Measurements from ENCODE around the gene DUSP5. TPM values are rescaled to one million over a fixed set of nuclear protein-coding genes. Genes with fewer than 3 reads are reported as not detected.

DUSP5 gene
- total RNA-seq, 1 donor from 2014 or later: 18.0 TPM

- peak; percentile 79 for DNase-seq
These were observed 3.6 kb downstream of the DUSP5 start for GRCh38 chr10:110501142-110501937.

- no peak for DNase-seq
These were observed 4.6 kb downstream of the DUSP5 start for GRCh38 chr10:110502072-110502845.

- peak; percentile 38 for DNase-seq
These were observed 5.2 kb downstream of the DUSP5 start for GRCh38 chr10:110502851-110503301.

- no peak for DNase-seq
These were observed 5.9 kb downstream of the DUSP5 start for GRCh38 chr10:110503528-110504110.

GRCh38 chr10:110504111-110504735 is 6.5 kb downstream of the DUSP5 start:
- peak; percentile 31 for DNase-seq

DNA sequence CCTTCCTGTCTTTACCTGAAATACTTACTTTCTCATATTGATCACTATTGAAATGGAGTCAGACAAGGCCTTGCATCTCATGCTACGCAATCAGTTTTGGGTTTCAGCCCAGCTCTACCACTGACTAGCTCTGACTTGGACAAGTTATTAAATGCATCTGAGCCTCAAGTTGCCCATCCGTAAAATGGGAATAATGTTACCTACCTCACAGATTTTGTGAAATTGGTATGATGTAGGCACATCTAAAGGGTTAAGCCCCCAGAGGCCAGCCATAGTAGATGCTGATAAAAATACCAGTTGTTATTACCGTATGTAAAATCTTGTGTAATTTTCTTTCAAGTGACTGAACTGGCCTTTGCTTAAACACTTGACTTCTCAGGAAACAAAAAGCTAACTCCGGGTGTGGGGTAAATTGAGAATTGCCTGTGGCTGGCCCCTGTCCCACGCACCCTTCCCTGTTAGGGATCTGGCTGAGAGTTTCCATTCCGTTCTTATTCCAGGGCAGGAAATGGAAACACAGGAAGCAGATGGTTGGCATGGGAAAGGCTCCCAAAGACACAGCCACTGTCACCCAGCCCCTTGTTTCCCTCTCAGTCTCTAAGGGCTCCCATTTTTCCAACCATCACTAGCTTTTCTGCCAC is 7.5 kb downstream of the DUSP5 start:
- no peak for DNase-seq

- DNase-seq: no peak
These were observed 8.7 kb downstream of the DUSP5 start for GRCh38 chr10:110506448-110506847.

- no peak for DNase-seq
These were observed 9.6 kb downstream of the DUSP5 start for GRCh38 chr10:110507346-110507745.

GRCh38 chr10:110508159-110508788 is 10.6 kb downstream of the DUSP5 start:
- DNase-seq: no peak

DNA sequence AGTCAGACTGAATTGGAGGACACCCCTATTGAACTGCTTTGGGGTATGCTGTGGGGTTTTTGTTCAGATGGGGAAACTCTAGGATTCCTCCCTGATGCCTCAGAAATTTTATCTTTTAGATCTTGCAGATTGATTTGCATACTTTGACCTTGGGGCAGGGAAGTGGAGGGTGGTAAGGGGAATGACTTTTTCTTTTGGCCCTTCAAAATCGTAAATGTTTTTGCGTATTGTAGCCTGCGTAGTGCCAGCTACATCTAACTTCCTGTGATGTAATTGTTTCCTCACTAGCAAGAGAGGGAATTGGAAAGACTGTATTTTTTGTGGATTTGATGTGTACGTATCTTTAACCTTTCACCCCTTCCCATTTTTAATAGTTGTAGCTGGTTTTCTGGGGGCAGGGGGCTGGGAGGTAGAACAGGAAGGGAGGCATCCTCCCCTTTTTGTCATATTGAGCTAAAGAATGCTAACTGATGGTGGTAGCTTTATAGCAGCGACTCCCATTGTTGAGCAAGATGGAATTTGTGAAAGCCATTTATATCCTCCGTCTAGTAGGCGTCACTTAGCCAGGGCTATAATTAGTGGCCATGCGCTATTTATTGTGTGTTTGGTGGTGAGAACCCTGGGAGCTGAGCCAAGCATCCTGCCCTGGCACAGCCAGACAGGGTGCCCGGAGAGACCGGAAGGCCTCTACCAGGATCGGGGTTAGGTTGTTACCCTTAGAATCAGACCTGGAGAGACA is 11.3 kb downstream of the DUSP5 start:
- DNase-seq: no peak

DNA sequence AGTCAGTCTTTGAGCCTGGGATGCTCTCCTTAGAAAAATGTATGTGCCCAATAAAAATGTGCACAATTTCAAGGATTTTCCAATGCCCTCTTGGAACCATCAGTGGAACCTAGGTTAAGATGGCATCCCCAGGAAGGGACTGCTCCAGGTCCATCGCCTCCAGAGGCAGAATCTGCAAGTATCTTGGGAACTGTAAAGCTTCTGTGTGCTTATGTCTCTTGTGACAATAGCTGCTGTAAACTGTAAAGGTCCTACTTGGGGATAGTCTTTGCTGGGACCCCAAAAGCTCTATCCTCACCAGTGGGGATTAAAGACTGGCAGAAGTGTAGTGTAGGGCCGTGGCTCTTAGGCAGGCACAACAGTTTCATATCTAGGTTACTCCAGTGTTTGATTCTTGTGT is 11.9 kb downstream of the DUSP5 start:
- no peak for DNase-seq

- no peak for DNase-seq
These were observed 12.4 kb downstream of the DUSP5 start for GRCh38 chr10:110510086-110510485.

DNA sequence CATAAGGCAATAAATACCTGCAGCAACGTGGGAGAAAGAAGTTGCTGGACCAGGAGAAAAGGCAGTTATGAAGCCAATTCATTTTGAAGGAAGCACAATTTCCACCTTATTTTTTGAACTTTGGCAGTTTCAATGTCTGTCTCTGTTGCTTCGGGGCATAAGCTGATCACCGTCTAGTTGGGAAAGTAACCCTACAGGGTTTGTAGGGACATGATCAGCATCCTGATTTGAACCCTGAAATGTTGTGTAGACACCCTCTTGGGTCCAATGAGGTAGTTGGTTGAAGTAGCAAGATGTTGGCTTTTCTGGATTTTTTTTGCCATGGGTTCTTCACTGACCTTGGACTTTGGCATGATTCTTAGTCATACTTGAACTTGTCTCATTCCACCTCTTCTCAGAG is 13.0 kb downstream of the DUSP5 start:
- DNase-seq: no peak

DNA sequence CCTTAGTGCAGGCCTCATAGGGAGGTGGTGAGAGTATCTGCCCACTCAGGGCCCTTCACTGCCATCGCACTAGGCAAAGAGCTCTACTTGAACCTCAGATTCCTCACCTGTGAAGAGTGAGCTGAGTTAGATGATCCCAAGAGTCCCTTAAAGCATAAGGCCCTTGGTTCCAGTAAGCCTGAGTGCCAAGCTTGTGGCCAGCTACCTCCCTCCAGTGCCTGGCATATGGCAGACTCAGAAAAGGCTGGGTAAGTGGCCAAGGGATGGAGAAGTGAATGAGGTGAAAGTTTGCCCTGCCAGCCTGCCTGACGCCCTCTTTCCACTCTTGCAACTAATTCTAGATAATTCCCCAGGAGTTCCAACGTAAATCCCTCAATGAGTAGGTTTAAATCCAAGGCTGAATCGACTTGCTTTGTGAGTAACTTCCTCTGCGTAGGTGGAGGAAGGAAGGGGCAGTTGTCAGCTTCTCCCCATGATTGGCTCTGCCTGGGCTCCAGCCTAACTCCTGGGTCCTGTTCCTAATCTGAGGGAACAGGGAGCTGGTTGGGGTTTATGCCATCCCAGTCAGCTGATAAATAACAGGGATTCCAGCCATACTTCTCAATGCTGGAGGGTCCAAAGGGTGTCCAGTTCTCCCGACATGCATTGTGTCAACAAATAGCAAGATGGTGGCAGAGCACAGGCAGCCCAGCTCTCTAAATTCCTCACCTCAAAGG is 14.2 kb downstream of the DUSP5 start:
- DNase-seq: no peak

- no peak for DNase-seq
These were observed 14.9 kb downstream of the DUSP5 start for GRCh38 chr10:110512461-110513187.

- DNase-seq: no peak
These were observed 16.2 kb downstream of the DUSP5 start for GRCh38 chr10:110513949-110514348.

DNA sequence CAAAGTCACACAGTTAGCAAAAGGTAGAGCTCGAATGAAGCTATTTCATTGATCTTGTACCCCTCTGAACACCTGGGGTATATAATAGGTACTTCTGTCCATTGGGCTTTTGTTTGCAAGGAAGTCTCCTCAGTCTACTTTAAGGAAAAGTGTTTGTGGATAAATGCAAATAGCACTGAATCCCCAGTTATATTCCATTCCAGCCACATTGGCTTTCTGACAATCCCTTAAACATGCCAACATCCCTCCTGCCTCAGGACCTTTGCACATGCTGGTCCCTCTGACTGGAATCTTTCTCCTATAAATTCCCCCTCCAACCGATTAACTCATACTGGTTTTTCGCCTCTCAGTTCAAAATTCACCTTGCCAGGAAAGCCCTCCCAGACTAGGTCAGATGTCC is 17.1 kb downstream of the DUSP5 start:
- DNase-seq: no peak

DNA sequence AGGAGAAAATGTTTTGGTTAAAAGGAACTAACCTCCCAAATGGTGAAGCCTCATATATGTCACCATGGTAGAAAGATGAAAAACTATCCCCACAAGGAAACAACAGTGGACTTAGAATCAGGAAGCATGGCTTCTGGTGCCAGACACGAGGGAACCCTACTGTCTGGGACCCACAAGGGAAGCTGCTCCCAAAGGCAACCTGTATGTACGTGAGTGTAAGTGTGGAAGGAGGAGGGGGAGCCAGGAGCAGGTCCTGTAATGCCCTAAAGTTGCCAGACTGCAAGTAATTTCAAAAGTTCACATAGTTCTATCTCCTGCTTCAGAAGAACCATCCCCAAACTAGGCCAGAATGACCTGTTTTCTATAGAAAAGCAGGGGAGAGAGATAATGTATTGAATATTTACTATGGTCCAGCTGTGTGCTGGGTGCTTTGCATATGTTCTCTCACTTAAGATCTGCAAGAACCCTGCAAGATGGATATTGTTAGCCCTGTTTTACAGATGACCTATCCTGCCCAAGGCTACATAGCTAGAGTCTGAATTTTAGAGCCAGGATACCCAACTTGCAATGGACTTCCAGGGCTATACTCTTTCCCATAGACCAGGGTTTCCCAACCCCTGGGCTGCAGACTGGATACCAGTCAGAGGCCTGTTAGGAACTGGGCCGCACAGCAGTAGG is 19.2 kb downstream of the DUSP5 start:
- no peak for DNase-seq
